ENCODE data around the gene CDH23.

The CDH23 gene

DNA sequence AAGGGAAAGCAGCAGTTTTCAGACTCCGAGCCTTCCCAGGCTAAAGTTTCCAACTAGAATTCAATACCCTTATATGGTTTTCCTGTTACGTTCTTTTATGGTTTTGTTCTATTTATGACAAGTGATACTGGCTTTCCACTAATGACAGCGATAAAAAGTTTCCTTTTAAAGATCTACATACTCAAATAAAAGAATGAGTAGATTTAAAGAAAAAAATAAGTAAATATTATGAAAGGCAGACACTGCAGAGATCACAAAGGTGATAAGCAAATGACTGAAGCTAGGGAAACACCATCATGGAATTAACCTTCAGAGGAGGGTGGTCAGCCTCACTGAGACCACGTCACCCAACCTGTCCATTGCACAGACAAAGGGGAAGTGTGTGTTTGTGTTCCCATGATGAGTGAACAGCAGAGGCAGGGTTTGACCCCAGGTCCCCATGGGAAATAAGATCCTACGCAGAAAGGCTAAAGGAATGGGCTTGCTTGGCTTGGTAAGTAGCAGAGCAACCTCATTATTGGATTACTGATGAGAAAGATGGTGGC lies 372.6 kb downstream of the CDH23 start:
- Histone ChIP-seq H3K4me1 (ENCODE audit: insufficient read depth, low read length, poor library complexity, severe bottlenecking) (peaks cover 74% of the 10 kb centered on the region), H3K4me3 (ENCODE audit: low read length, poor library complexity, severe bottlenecking) (peak overlapping the region; percentile 73), H3K9me3 (ENCODE audit: insufficient read depth, low read depth, low read length) (no peaks in the 10 kb centered on the region), H4K20me1 (ENCODE audit: insufficient read depth, low read length, poor library complexity, severe bottlenecking) (no peaks in the 10 kb centered on the region), H3K9ac (ENCODE audit: low read depth, low read length, poor library complexity, severe bottlenecking) (peak overlapping the region; percentile 65), H3K4me2 (ENCODE audit: low read depth, low read length, poor library complexity, severe bottlenecking) (peak overlapping the region; percentile 75), H2AFZ (ENCODE audit: low read length) (peak overlapping the region; percentile 0; the same call in 1 of the 2 replicates), H3K9me2 (replicated peaks; ENCODE audit: low read depth, low read length) (no peaks in the 10 kb centered on the region), H3K79me2 (ENCODE audit: insufficient read depth, low read length) (no peaks in the 10 kb centered on the region; the same call in 1 of the 2 replicates), H3F3A (ENCODE audit: low read depth) (0 out of 2 replicates have a peak, but pooled peaks cover under 1% of the 10 kb centered on the region), H3K36me3 (ENCODE audit: insufficient read depth, low read length) (no peaks in the 10 kb centered on the region), H3K27me3 (ENCODE audit: insufficient read depth, low read length, poor library complexity, severe bottlenecking) (no peaks in the 10 kb centered on the region)
- TF ChIP-seq, protein P1, sequence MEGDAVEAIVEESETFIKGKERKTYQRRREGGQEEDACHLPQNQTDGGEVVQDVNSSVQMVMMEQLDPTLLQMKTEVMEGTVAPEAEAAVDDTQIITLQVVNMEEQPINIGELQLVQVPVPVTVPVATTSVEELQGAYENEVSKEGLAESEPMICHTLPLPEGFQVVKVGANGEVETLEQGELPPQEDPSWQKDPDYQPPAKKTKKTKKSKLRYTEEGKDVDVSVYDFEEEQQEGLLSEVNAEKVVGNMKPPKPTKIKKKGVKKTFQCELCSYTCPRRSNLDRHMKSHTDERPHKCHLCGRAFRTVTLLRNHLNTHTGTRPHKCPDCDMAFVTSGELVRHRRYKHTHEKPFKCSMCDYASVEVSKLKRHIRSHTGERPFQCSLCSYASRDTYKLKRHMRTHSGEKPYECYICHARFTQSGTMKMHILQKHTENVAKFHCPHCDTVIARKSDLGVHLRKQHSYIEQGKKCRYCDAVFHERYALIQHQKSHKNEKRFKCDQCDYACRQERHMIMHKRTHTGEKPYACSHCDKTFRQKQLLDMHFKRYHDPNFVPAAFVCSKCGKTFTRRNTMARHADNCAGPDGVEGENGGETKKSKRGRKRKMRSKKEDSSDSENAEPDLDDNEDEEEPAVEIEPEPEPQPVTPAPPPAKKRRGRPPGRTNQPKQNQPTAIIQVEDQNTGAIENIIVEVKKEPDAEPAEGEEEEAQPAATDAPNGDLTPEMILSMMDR (conservative IDR thresholded peaks at IDR 0.05; ENCODE audit: low read length), result no peak
- no peak for TF ChIP-seq EZH2phosphoT487 (IDR thresholded peaks at IDR 0.05; ENCODE audit: borderline replicate concordance)

DNA sequence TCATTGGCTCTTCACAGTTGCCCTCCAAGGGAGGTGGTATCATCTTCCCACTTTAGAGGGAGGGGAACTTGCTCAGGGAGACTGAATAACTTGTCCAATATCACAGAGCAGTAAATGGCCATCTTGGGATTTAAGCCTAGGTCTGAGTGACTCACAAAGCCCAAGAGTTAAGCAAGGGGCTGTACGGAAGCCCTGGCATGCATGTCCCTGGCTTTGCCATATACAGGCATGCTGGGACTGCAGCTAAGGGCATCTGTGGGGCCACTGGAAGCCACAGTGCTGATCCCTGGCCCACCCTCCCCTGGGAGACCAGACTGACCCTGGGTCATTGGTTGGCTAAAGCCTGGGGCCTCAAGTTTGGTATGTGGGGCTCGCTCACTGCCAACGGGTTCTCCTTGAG lies 373.5 kb downstream of the CDH23 start:
- Histone ChIP-seq H3F3A (ENCODE audit: low read depth) (peaks cover 8% of the 10 kb centered on the region; the same call in 1 of the 2 replicates), H3K9me2 (replicated peaks; ENCODE audit: low read depth, low read length) (no peaks in the 10 kb centered on the region), H3K4me2 (ENCODE audit: low read depth, low read length, poor library complexity, severe bottlenecking) (peak overlapping the region; percentile 75), H3K4me1 (ENCODE audit: insufficient read depth, low read length, poor library complexity, severe bottlenecking) (peaks cover 77% of the 10 kb centered on the region), H3K79me2 (ENCODE audit: insufficient read depth, low read length) (no peaks in the 10 kb centered on the region; the same call in 1 of the 2 replicates), H3K9me3 (ENCODE audit: insufficient read depth, low read depth, low read length) (no peaks in the 10 kb centered on the region), H3K9ac (ENCODE audit: low read depth, low read length, poor library complexity, severe bottlenecking) (peak overlapping the region; percentile 65), H3K27me3 (ENCODE audit: insufficient read depth, low read length, poor library complexity, severe bottlenecking) (no peaks in the 10 kb centered on the region), H3K4me3 (ENCODE audit: low read length, poor library complexity, severe bottlenecking) (peak overlapping the region; percentile 73), H4K20me1 (ENCODE audit: insufficient read depth, low read length, poor library complexity, severe bottlenecking) (no peaks in the 10 kb centered on the region), H2AFZ (ENCODE audit: low read length) (no peak overlapping the region), H3K36me3 (ENCODE audit: insufficient read depth, low read length) (no peaks in the 10 kb centered on the region)
- no peak for TF ChIP-seq EZH2phosphoT487 (IDR thresholded peaks at IDR 0.05; ENCODE audit: borderline replicate concordance)
- TF ChIP-seq, protein P1 (conservative IDR thresholded peaks at IDR 0.05; ENCODE audit: low read length), result no peak

DNA sequence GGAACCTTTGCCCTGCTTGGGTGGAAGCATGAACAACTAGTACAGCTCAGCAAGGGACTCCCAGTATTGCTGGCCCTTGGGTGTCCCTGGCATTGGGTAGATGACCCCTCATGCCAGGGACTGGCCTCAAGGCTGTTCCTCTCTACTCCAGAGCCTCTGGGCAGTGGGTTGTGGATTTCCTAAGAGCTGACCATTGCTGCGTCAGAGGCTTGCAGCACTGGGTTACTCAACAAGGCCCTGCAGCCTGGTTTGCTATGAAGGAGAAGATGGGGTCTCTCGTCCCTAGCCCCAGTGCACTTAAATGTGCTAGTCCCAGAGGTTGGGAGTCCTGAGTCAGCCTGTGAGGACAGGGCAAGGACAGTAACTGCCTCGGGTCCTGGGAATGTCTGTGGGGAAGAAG lies 374.1 kb downstream of the CDH23 start:
- Histone ChIP-seq H3F3A (ENCODE audit: low read depth) (peaks cover 11% of the 10 kb centered on the region), H3K79me2 (ENCODE audit: insufficient read depth, low read length) (no peaks in the 10 kb centered on the region; the same call in 1 of the 2 replicates), H3K4me1 (ENCODE audit: insufficient read depth, low read length, poor library complexity, severe bottlenecking) (peaks cover 79% of the 10 kb centered on the region), H3K9me3 (ENCODE audit: insufficient read depth, low read depth, low read length) (no peaks in the 10 kb centered on the region), H3K9ac (ENCODE audit: low read depth, low read length, poor library complexity, severe bottlenecking) (peak overlapping the region; percentile 65), H3K9me2 (replicated peaks; ENCODE audit: low read depth, low read length) (no peaks in the 10 kb centered on the region), H4K20me1 (ENCODE audit: insufficient read depth, low read length, poor library complexity, severe bottlenecking) (no peaks in the 10 kb centered on the region), H3K27me3 (ENCODE audit: insufficient read depth, low read length, poor library complexity, severe bottlenecking) (no peaks in the 10 kb centered on the region), H3K4me3 (ENCODE audit: low read length, poor library complexity, severe bottlenecking) (no peak overlapping the region), H3K4me2 (ENCODE audit: low read depth, low read length, poor library complexity, severe bottlenecking) (peak overlapping the region; percentile 67), H3K36me3 (ENCODE audit: insufficient read depth, low read length) (no peaks in the 10 kb centered on the region), H2AFZ (ENCODE audit: low read length) (no peak overlapping the region)
- no peak for TF ChIP-seq EZH2phosphoT487 (IDR thresholded peaks at IDR 0.05; ENCODE audit: borderline replicate concordance)
- TF ChIP-seq, protein P1 (conservative IDR thresholded peaks at IDR 0.05; ENCODE audit: low read length), result no peak

Measured in Loucy (cell line).